Naive B cell (primary cell): ENCODE measurements around the gene TNIP2. TPM values are rescaled to one million over a fixed set of nuclear protein-coding genes. Genes with fewer than 3 reads are reported as not detected.
A peak's percentile ranks its signal among the peaks of the same experiment; 100 is the strongest.
"Not testable (repeated sequence)": the region's sequence is repeated elsewhere in the genome, so short reads cannot be mapped to it uniquely, and the experiment has no call there.

Experiments used
- ATAC-seq, 2 donors: fragments of 150-1000 bp; cut with Tn5 transposase; 2 replicates each; pipeline ENCODE4 v1.10.0; 2021; ENCODE audit warnings: low read depth in 2 of 2, mild to moderate bottlenecking in 2 of 2, moderate library complexity in 2 of 2
- DNase-seq: peaks from one replicate; pipeline ENCODE4 v3.0.0; 2022
- H3K27ac Mint-ChIP-seq, 6 donors: one replicate each; pipeline ENCODE4 v1.8.0; 2020 to 2022; ENCODE audit warnings: mild to moderate bottlenecking in 6 of 6, mixed read lengths in 6 of 6, moderate library complexity in 5 of 6, inconsistent platforms in 2 of 6
- H3K27me3 Mint-ChIP-seq, 3 donors: one replicate each; pipeline ENCODE4 v1.8.0; 2021 to 2022; ENCODE audit warnings: mixed read lengths in 3 of 3, mild to moderate bottlenecking in 1 of 3
- H3K36me3 Mint-ChIP-seq, 2 donors: one replicate each; pipeline ENCODE4 v1.8.0; 2020 to 2022; ENCODE audit warnings: mixed read lengths in 2 of 2, inconsistent platforms in 1 of 2, mild to moderate bottlenecking in 1 of 2
- H3K4me1 Mint-ChIP-seq, 3 donors: one replicate each; pipeline ENCODE4 v1.8.0; 2020 to 2022; ENCODE audit warnings: mixed read lengths in 3 of 3, inconsistent platforms in 1 of 3, mild to moderate bottlenecking in 1 of 3, moderate library complexity in 1 of 3
- H3K4me3 Mint-ChIP-seq, 8 donors: one replicate each; pipeline ENCODE4 v1.8.0; 2020 to 2022; ENCODE audit warnings: mild to moderate bottlenecking in 8 of 8, mixed read lengths in 8 of 8, moderate library complexity in 8 of 8, inconsistent platforms in 2 of 8
- H3K9me3 Mint-ChIP-seq, 7 donors: one replicate each; pipeline ENCODE4 v1.8.0; 2020 to 2022; ENCODE audit warnings: mixed read lengths in 7 of 7, mild to moderate bottlenecking in 5 of 7, inconsistent platforms in 2 of 7, moderate library complexity in 1 of 7
- polyA plus RNA-seq, 6 donors: library from polyadenylated mRNA; unstranded; fragments of 300-500 nt; fragmentation: Illumina TruSeq; gene quantifications; one replicate each; pipeline ENCODE4 v1.2.3, GENCODE V29; 2021; ENCODE audit warnings: low read depth in 6 of 6

Gene TNIP2
- polyA plus RNA-seq, 6 donors from 2014 or later = 25.4 to 36.2 (median 35.3) TPM

- no peaks in the 10 kb centered on the region for H3K27me3 Mint-ChIP-seq
- ATAC-seq (no peak), DNase-seq (no peak)
- H3K4me1 Mint-ChIP-seq = peaks cover 20 to 36% (median 21%) of the 10 kb centered on the region in 3 donors
- H3K4me3 Mint-ChIP-seq = no peak overlapping the region
- H3K27ac Mint-ChIP-seq = peak overlapping the region in 4 of 6 donors; percentile 38 to 94 (median 72)
- no peaks in the 10 kb centered on the region for H3K36me3 Mint-ChIP-seq
- H3K9me3 Mint-ChIP-seq = peaks cover 0 to 2% (median 0%) of the 10 kb centered on the region in 7 donors
These were observed 13.9 kb downstream of the TNIP2 start for GRCh38 chr4:2742081-2742822.

GRCh38 chr4:2741626-2742025 is 14.5 kb downstream of the TNIP2 start:
- no peak for ATAC-seq
- peaks cover 0 to 5% (median 2%) of the 10 kb centered on the region in 7 donors for H3K9me3 Mint-ChIP-seq
- no peak for DNase-seq
- H3K4me1 Mint-ChIP-seq = peaks cover 16 to 29% (median 18%) of the 10 kb centered on the region in 3 donors
- H3K27ac Mint-ChIP-seq = peak overlapping the region in 5 of 6 donors; percentile 38 to 94 (median 60)
- no peaks in the 10 kb centered on the region for H3K36me3 Mint-ChIP-seq
- no peaks in the 10 kb centered on the region for H3K27me3 Mint-ChIP-seq
- H3K4me3 Mint-ChIP-seq = no peak overlapping the region

GRCh38 chr4:2738296-2738695 is 17.8 kb downstream of the TNIP2 start:
- not testable (repeated sequence) for DNase-seq, ATAC-seq, H3K4me3 Mint-ChIP-seq, H3K27me3 Mint-ChIP-seq
- H3K4me1 Mint-ChIP-seq = peaks cover 15 to 25% (median 20%) of the 10 kb centered on the region in 3 donors
- peaks cover 8 to 11% of the 10 kb centered on the region in 2 donors for H3K36me3 Mint-ChIP-seq
- H3K27ac Mint-ChIP-seq = peak overlapping the region in 2 of 6 donors; percentile 3 to 74
- peaks cover 3 to 23% (median 10%) of the 10 kb centered on the region in 7 donors for H3K9me3 Mint-ChIP-seq

GRCh38 chr4:2735869-2736268 is 20.3 kb downstream of the TNIP2 start:
- Mint-ChIP-seq H3K4me3 (no peak overlapping the region), H3K27ac (peak overlapping the region in 1 of 6 donors; percentile 76), H3K9me3 (peaks cover 3 to 23% (median 10%) of the 10 kb centered on the region in 7 donors), H3K36me3 (peaks cover 16 to 21% of the 10 kb centered on the region in 2 donors), H3K4me1 (peaks cover 18 to 25% (median 20%) of the 10 kb centered on the region in 3 donors), H3K27me3 (no peaks in the 10 kb centered on the region)
- DNase-seq = no peak
- ATAC-seq = no peak

GRCh38 chr4:2734612-2735011 is 21.5 kb downstream of the TNIP2 start:
- Mint-ChIP-seq H3K27ac (peak overlapping the region in 1 of 6 donors; percentile 28), H3K36me3 (peaks cover 16 to 21% of the 10 kb centered on the region in 2 donors), H3K4me1 (peaks cover 14 to 20% (median 16%) of the 10 kb centered on the region in 3 donors), H3K27me3 (no peaks in the 10 kb centered on the region), H3K9me3 (peaks cover 3 to 23% (median 10%) of the 10 kb centered on the region in 7 donors), H3K4me3 (no peak overlapping the region)
- ATAC-seq (no peak), DNase-seq (no peak)

- H3K27me3 Mint-ChIP-seq = no peaks in the 10 kb centered on the region
- DNase-seq (no peak), ATAC-seq (no peak)
- peaks cover 16 to 21% of the 10 kb centered on the region in 2 donors for H3K36me3 Mint-ChIP-seq
- H3K9me3 Mint-ChIP-seq = peaks cover 3 to 23% (median 10%) of the 10 kb centered on the region in 7 donors
- no peak overlapping the region for H3K4me3 Mint-ChIP-seq
- peaks cover 14 to 20% (median 16%) of the 10 kb centered on the region in 3 donors for H3K4me1 Mint-ChIP-seq
- H3K27ac Mint-ChIP-seq = peak overlapping the region in 3 of 6 donors; percentile 49 to 73 (median 64)
These were observed 22.1 kb downstream of the TNIP2 start for GRCh38 chr4:2733844-2734574.

- H3K9me3 Mint-ChIP-seq = peaks cover 2 to 23% (median 10%) of the 10 kb centered on the region in 7 donors
- H3K36me3 Mint-ChIP-seq = peaks cover 16 to 21% of the 10 kb centered on the region in 2 donors
- H3K4me3 Mint-ChIP-seq = no peak overlapping the region
- peaks cover 11 to 16% (median 13%) of the 10 kb centered on the region in 3 donors for H3K4me1 Mint-ChIP-seq
- H3K27ac Mint-ChIP-seq = peak overlapping the region in 5 of 6 donors; percentile 17 to 88 (median 64)
- H3K27me3 Mint-ChIP-seq = no peaks in the 10 kb centered on the region
- ATAC-seq = no peak
- no peak for DNase-seq
These were observed 22.9 kb downstream of the TNIP2 start for GRCh38 chr4:2733001-2733843.

- H3K36me3 Mint-ChIP-seq = peaks cover 16 to 21% of the 10 kb centered on the region in 2 donors
- H3K27ac Mint-ChIP-seq = peak overlapping the region in 3 of 6 donors; percentile 17 to 88 (median 35)
- H3K27me3 Mint-ChIP-seq = no peaks in the 10 kb centered on the region
- ATAC-seq = no peak
- no peak overlapping the region for H3K4me3 Mint-ChIP-seq
- no peak for DNase-seq
- peaks cover 2 to 23% (median 8%) of the 10 kb centered on the region in 7 donors for H3K9me3 Mint-ChIP-seq
- peaks cover 10 to 14% (median 12%) of the 10 kb centered on the region in 3 donors for H3K4me1 Mint-ChIP-seq
These were observed 23.6 kb downstream of the TNIP2 start for GRCh38 chr4:2732526-2732925.

- H3K4me3 Mint-ChIP-seq = peak overlapping the region in 2 of 8 donors; percentile 44 to 55
- H3K27me3 Mint-ChIP-seq = no peaks in the 10 kb centered on the region
- ATAC-seq (no peak), DNase-seq (no peak)
- H3K27ac Mint-ChIP-seq = peak overlapping the region in 3 of 6 donors; percentile 20 to 35 (median 30)
- peaks cover 2 to 23% (median 8%) of the 10 kb centered on the region in 7 donors for H3K9me3 Mint-ChIP-seq
- peaks cover 10 to 14% (median 12%) of the 10 kb centered on the region in 3 donors for H3K4me1 Mint-ChIP-seq
- peaks cover 16 to 21% of the 10 kb centered on the region in 2 donors for H3K36me3 Mint-ChIP-seq
These were observed 24.2 kb downstream of the TNIP2 start for GRCh38 chr4:2731907-2732317.

GRCh38 chr4:2729533-2729875 is 26.6 kb downstream of the TNIP2 start:
- no peak for DNase-seq
- H3K4me1 Mint-ChIP-seq = peaks cover 6 to 9% (median 9%) of the 10 kb centered on the region in 3 donors
- ATAC-seq = no peak
- peak overlapping the region in 1 of 6 donors; percentile 24 for H3K27ac Mint-ChIP-seq
- H3K36me3 Mint-ChIP-seq = peaks cover 4 to 13% of the 10 kb centered on the region in 2 donors
- no peak overlapping the region for H3K4me3 Mint-ChIP-seq
- H3K9me3 Mint-ChIP-seq = peaks cover 0 to 3% (median 0%) of the 10 kb centered on the region in 7 donors
- no peaks in the 10 kb centered on the region for H3K27me3 Mint-ChIP-seq

GRCh38 chr4:2728806-2729532 is 27.2 kb downstream of the TNIP2 start:
- no peak for DNase-seq
- no peaks in the 10 kb centered on the region for H3K9me3 Mint-ChIP-seq
- H3K27me3 Mint-ChIP-seq = no peaks in the 10 kb centered on the region
- H3K4me3 Mint-ChIP-seq = no peak overlapping the region
- peaks cover 4 to 13% of the 10 kb centered on the region in 2 donors for H3K36me3 Mint-ChIP-seq
- peak overlapping the region in 3 of 6 donors; percentile 33 to 57 (median 37) for H3K27ac Mint-ChIP-seq
- ATAC-seq = no peak
- H3K4me1 Mint-ChIP-seq = peaks cover 3 to 4% (median 3%) of the 10 kb centered on the region in 3 donors

- Mint-ChIP-seq H3K4me1 (peaks cover 0 to 3% (median 0%) of the 10 kb centered on the region in 3 donors), H3K36me3 (peaks cover 4 to 13% of the 10 kb centered on the region in 2 donors), H3K9me3 (no peaks in the 10 kb centered on the region), H3K4me3 (no peak overlapping the region), H3K27ac (no peak overlapping the region), H3K27me3 (no peaks in the 10 kb centered on the region)
- DNase-seq (no peak), ATAC-seq (no peak)
These were observed 27.9 kb downstream of the TNIP2 start for GRCh38 chr4:2728221-2728620.
